HCT116 (cell line): Measurements from ENCODE around the gene BTBD9. TPM values are rescaled to one million over a fixed set of nuclear protein-coding genes. Genes with fewer than 3 reads are reported as not detected.

Experiments used
- ATAC-seq: fragments of 200-7000 bp; cut with Tn5 transposase; 2 replicates; pipeline ENCODE4 v1.9.1; 2020; ENCODE audit warnings: mild to moderate bottlenecking, moderate library complexity
- BruUV-seq: library from RNA; stranded (reverse); fragments of 400-500 nt; replicated peaks from 2 replicates; lab custom pipeline; 2021; lab: Mats Ljungman, UMichigan
- CTCF ChIA-PET: fragments of 300-600 bp; sonication (Branson Sonifier 250); formaldehyde crosslinking; loops from one replicate; lab custom pipeline; 2021; ENCODE audit warnings: antibody characterized with exemption; lab: Charles Lee
- POLR2A ChIA-PET: fragments of 300-600, 350-600 bp; sonication (Branson Sonifier 250); formaldehyde crosslinking; loops from one replicate; lab custom pipeline; 2021; ENCODE audit warnings: antibody characterized with exemption; lab: Charles Lee
- RAD21 ChIA-PET, 2 experiments: fragments of 300-600 bp; sonication (Branson Sonifier 250); formaldehyde crosslinking; loops; one replicate each; lab custom pipeline; 2023; ENCODE audit warnings: low total read pairs in 2 of 2; ENCODE audit not compliant: uncharacterized antibody in 2 of 2, unreplicated experiment in 2 of 2, low non-redundant PET in 1 of 2; lab: Charles Lee
- DNase-seq: peaks from one replicate; pipeline ENCODE4 v3.0.0-alpha.2; 2010; ENCODE audit warnings: low read depth, low spot score
- H2AFZ ChIP-seq: fragments of 200-600 bp; shearing (Covaris generic), sonication (generic); 2 replicates; pipeline ENCODE4 v1.6.1; 2017; ENCODE audit warnings: low read depth, mixed run types, mixed read lengths, antibody characterized with exemption, low read length; ENCODE audit not compliant: poor library complexity, severe bottlenecking
- H3K27ac ChIP-seq: 2 replicates; pipeline ENCODE4 v1.5.1; 2012; ENCODE audit warnings: low read depth, low read length
- H3K27me3 ChIP-seq: fragments of 200-600 bp; sonication (generic); 2 replicates; pipeline ENCODE4 v1.6.1; 2016; ENCODE audit warnings: mixed run types, low read length, mixed read lengths; ENCODE audit not compliant: insufficient read depth
- H3K36me3 ChIP-seq, 2 experiments: fragments of 200-500 bp in 1 of 2; fragments of 200-600 bp in 1 of 2; sonication (Bioruptor generic) in 1 of 2; sonication (generic) in 1 of 2; 2 replicates each; pipeline versions ENCODE4 v1.5.1 to v1.6.1; 2014 to 2016; ENCODE audit warnings: low read length in 2 of 2, inconsistent platforms in 1 of 2, mixed read lengths in 1 of 2, mixed run types in 1 of 2; ENCODE audit not compliant: insufficient read depth in 2 of 2, control insufficient read depth in 1 of 2
- H3K4me1 ChIP-seq, 2 experiments: fragments of 200-600 bp in 1 of 2; sonication (generic) in 1 of 2; 2 replicates each; pipeline versions ENCODE4 v1.5.1 to v1.6.1; 2012 to 2017; ENCODE audit warnings: low read length in 2 of 2, inconsistent platforms in 1 of 2, mild to moderate bottlenecking in 1 of 2, mixed read lengths in 1 of 2, mixed run types in 1 of 2, moderate library complexity in 1 of 2; ENCODE audit not compliant: insufficient read depth in 2 of 2, control insufficient read depth in 1 of 2
- H3K4me2 ChIP-seq: fragments of 200-600 bp; sonication (generic); 2 replicates; pipeline ENCODE4 v1.6.1; 2017; ENCODE audit warnings: mixed run types, low read length, mixed read lengths
- H3K4me3 ChIP-seq, 2 experiments: fragments of 200-600 bp in 1 of 2; sonication (generic) in 1 of 2; replicated peaks in 1 of 2; 2 replicates each; pipeline ENCODE4 v1.5.1; 2011 to 2016; ENCODE audit warnings: low read length in 2 of 2, control low read depth in 1 of 2, low read depth in 1 of 2, mild to moderate bottlenecking in 1 of 2, mixed read lengths in 1 of 2, mixed run types in 1 of 2
- H3K79me2 ChIP-seq: fragments of 200-600 bp; sonication (generic); 2 replicates; pipeline ENCODE4 v1.6.1; 2017; ENCODE audit warnings: mild to moderate bottlenecking, mixed run types, low read length, moderate library complexity, mixed read lengths; ENCODE audit not compliant: insufficient read depth
- H3K9ac ChIP-seq: fragments of 200-600 bp; sonication (generic); 2 replicates; pipeline ENCODE4 v1.6.1; 2016; ENCODE audit warnings: low read length, mixed read lengths
- H3K9me2 ChIP-seq: fragments of 200-600 bp; sonication (generic), shearing (Covaris generic); 2 replicates; pipeline ENCODE4 v1.6.1; 2017; ENCODE audit warnings: mixed run types, mild to moderate bottlenecking, moderate library complexity; ENCODE audit not compliant: insufficient read depth
- H3K9me3 ChIP-seq, 2 experiments: fragments of 200-500 bp in 1 of 2; fragments of 200-600 bp in 1 of 2; sonication (Bioruptor generic) in 1 of 2; sonication (generic) in 1 of 2; 2 replicates each; pipeline ENCODE4 v1.6.1; 2014 to 2017; ENCODE audit warnings: low read length in 2 of 2, mixed read lengths in 2 of 2, inconsistent platforms in 1 of 2, low read depth in 1 of 2, mild to moderate bottlenecking in 1 of 2, mixed run types in 1 of 2, moderate library complexity in 1 of 2; ENCODE audit not compliant: control insufficient read depth in 1 of 2, insufficient read depth in 1 of 2
- H4K20me1 ChIP-seq: fragments of 200-600 bp; sonication (generic), shearing (Covaris generic); 2 replicates; pipeline ENCODE4 v1.6.1; 2017; ENCODE audit warnings: mixed run types, mild to moderate bottlenecking, moderate library complexity; ENCODE audit not compliant: insufficient read depth
- CBX3 ChIP-seq: IDR thresholded peaks from 2 replicates; pipeline ENCODE4 v1.6.1; 2012; ENCODE audit warnings: low read depth
- EZH2 ChIP-seq: fragments of 200-600 bp; sonication (generic); IDR thresholded peaks from 2 replicates; pipeline ENCODE4 v1.6.1; 2017; ENCODE audit warnings: antibody characterized with exemption, mixed run types
- EZH2phosphoT487 ChIP-seq: fragments of 200-600 bp; IDR thresholded peaks from 2 replicates; pipeline ENCODE4 v1.6.1; 2018; ENCODE audit warnings: antibody characterized with exemption, borderline replicate concordance
- JUND ChIP-seq: IDR thresholded peaks from 2 replicates; pipeline ENCODE4 v1.6.1; 2012
- MAX ChIP-seq: IDR thresholded peaks from 2 replicates; pipeline ENCODE4 v1.6.1; 2012
- REST ChIP-seq: IDR thresholded peaks from 2 replicates; pipeline ENCODE4 v1.6.1; 2012; ENCODE audit warnings: low read depth
- SP1 ChIP-seq: IDR thresholded peaks from 2 replicates; pipeline ENCODE4 v1.6.1; 2012; ENCODE audit warnings: low read depth
- SRF ChIP-seq: IDR thresholded peaks from 2 replicates; pipeline ENCODE4 v1.6.1; 2012; ENCODE audit warnings: low read depth
- ZFX ChIP-seq: fragments of 450-650 bp; IDR thresholded peaks from 2 replicates; pipeline ENCODE4 v1.6.1; 2017
- intact Hi-C: fragments of 100-400 bp; cut with micrococcal nuclease; formaldehyde crosslinking; loops from 2 replicates; pipeline ENCODE4 v1.10.0; 2022
- total RNA-seq: library from RNA; stranded (reverse); gene quantifications from one replicate; pipeline ENCODE4 v1.2.1, GENCODE V29; 2021; ENCODE audit not compliant: unreplicated experiment

The BTBD9 gene
- total RNA-seq, 1 experiment from 2014 or later = 10.9 TPM

GRCh38 chr6:38287487-38287886 is 352.2 kb downstream of the BTBD9 start:
- H3K4me1 ChIP-seq = peaks cover 11 to 28% of the 10 kb centered on the region in 2 experiments; a peak in 3 of 4 replicates
- no TSS peak for BruUV-seq
- no peaks in the 10 kb centered on the region for H3K9me2 ChIP-seq
- H3K79me2 ChIP-seq = no peaks in the 10 kb centered on the region
- no peaks in the 10 kb centered on the region for H4K20me1 ChIP-seq
- no peaks in the 10 kb centered on the region for H3K9me3 ChIP-seq
- no peaks in the 10 kb centered on the region for H3K27me3 ChIP-seq
- H3K4me3 ChIP-seq = no peak overlapping the region
- H2AFZ ChIP-seq = no peak overlapping the region
- no peak overlapping the region for H3K9ac ChIP-seq
- intact Hi-C loops = no loop called here
- ChIA-PET POLR2A (no interaction called here), CTCF (no interaction called here), RAD21 (no interaction called here)
- DNase-seq = no peak
- no peaks in the 10 kb centered on the region for H3K36me3 ChIP-seq
- no peak for TF ChIP-seq MAX
- no peak for TF ChIP-seq SRF
- no peak for TF ChIP-seq ZFX
- TF ChIP-seq EZH2 = no peak
- TF ChIP-seq JUND = no peak
- no peak for TF ChIP-seq EZH2phosphoT487
- TF ChIP-seq REST = no peak
- no peak for TF ChIP-seq SP1
- TF ChIP-seq CBX3 = no peak
- TF ChIP-seq, all 23 proteins: peak for 0
- Histone ChIP-seq H3K27ac (no peak overlapping the region), H3K4me2 (no peak overlapping the region)
- ATAC-seq = no peak
